HepG2 (cell line): ENCODE results near the gene TP53TG5. TPM values are rescaled to one million over a fixed set of nuclear protein-coding genes. Genes with fewer than 3 reads are reported as not detected.

Experiments used
- ESRRA ChIP-seq: sonication (generic); formaldehyde crosslinking; IDR thresholded peaks from 2 replicates; pipeline ENCODE4 v1.5.1; 2020; ENCODE audit warnings: mild to moderate bottlenecking, low read depth, missing genetic modification reagents
- HOXA3 ChIP-seq: sonication (generic); formaldehyde crosslinking; IDR thresholded peaks from 2 replicates; pipeline ENCODE4 v1.5.0; 2020; ENCODE audit warnings: missing genetic modification reagents
- KDM2A ChIP-seq: sonication (generic); formaldehyde crosslinking; IDR thresholded peaks from 2 replicates; pipeline ENCODE4 v1.4.0; 2020; ENCODE audit warnings: low read depth, missing genetic modification reagents, borderline replicate concordance
- MLLT10 ChIP-seq: sonication (generic); formaldehyde crosslinking; IDR thresholded peaks from 2 replicates; pipeline ENCODE4 v1.4.0; 2020; ENCODE audit warnings: missing genetic modification reagents
- POGK ChIP-seq: sonication (generic); formaldehyde crosslinking; conservative IDR thresholded peaks from 2 replicates; pipeline ENCODE4 v1.8.0; 2022; ENCODE audit warnings: mild to moderate bottlenecking, moderate library complexity, missing genetic modification reagents
- SCMH1 ChIP-seq: sonication (generic); formaldehyde crosslinking; IDR thresholded peaks from 2 replicates; pipeline ENCODE4 v1.9.0; 2021; ENCODE audit warnings: missing genetic modification reagents, mild to moderate bottlenecking, borderline replicate concordance
- SNAPC5 ChIP-seq: sonication (generic); formaldehyde crosslinking; IDR thresholded peaks from 2 replicates; pipeline ENCODE4 v1.8.1; 2023; ENCODE audit warnings: mild to moderate bottlenecking, missing genetic modification reagents, borderline replicate concordance
- ZC3H4 ChIP-seq: sonication (generic); formaldehyde crosslinking; IDR thresholded peaks from 2 replicates; pipeline ENCODE4 v1.4.0; 2020; ENCODE audit warnings: missing genetic modification reagents, borderline replicate concordance
- ZNF180 ChIP-seq: sonication (generic); formaldehyde crosslinking; IDR thresholded peaks from 2 replicates; pipeline ENCODE4 v1.4.0; 2020; ENCODE audit warnings: low read depth, missing genetic modification reagents, borderline replicate concordance
- ZNF230 ChIP-seq: sonication (generic); formaldehyde crosslinking; IDR thresholded peaks from 2 replicates; pipeline ENCODE4 v1.4.0; 2020; ENCODE audit warnings: mild to moderate bottlenecking, missing genetic modification reagents
- ZNF33B ChIP-seq: sonication (generic); formaldehyde crosslinking; IDR thresholded peaks from 2 replicates; pipeline ENCODE4 v1.5.1; 2020; ENCODE audit warnings: mild to moderate bottlenecking, missing genetic modification reagents
- ZNF407 ChIP-seq: sonication (generic); formaldehyde crosslinking; IDR thresholded peaks from one replicate; pipeline ENCODE4 v1.5.1; 2020; ENCODE audit warnings: mild to moderate bottlenecking, missing genetic modification reagents; ENCODE audit errors: not compliant biosample characterization
- ZNF501 ChIP-seq: sonication (generic); formaldehyde crosslinking; IDR thresholded peaks from 2 replicates; pipeline ENCODE4 v1.5.1; 2020; ENCODE audit warnings: mild to moderate bottlenecking, moderate library complexity, missing genetic modification reagents
- ZNF704 ChIP-seq: sonication (generic); formaldehyde crosslinking; IDR thresholded peaks from 2 replicates; pipeline ENCODE4 v1.8.1; 2023; ENCODE audit warnings: mild to moderate bottlenecking, inconsistent platforms, moderate library complexity, missing genetic modification reagents, borderline replicate concordance
- ZSCAN5A ChIP-seq: sonication (generic); formaldehyde crosslinking; IDR thresholded peaks from 2 replicates; pipeline ENCODE4 v1.8.0; 2022; ENCODE audit warnings: mild to moderate bottlenecking, missing genetic modification reagents, borderline replicate concordance
- polyA plus RNA-seq, 8 experiments: library from polyadenylated mRNA; depleted of rRNA in 3 of 8; stranded (reverse) in 7 of 8; unstranded in 1 of 8; fragments of >200 nt; fragmentation: Illumina TruSeq in 4 of 8; extraction: Trizol in 4 of 8; gene quantifications; 2 replicates each; pipeline versions ENCODE4 v1.2.1 to v1.2.3, GENCODE V29; 2011 to 2016; ENCODE audit warnings: low read depth in 4 of 8, missing spikeins in 1 of 8, mixed read lengths in 1 of 8; ENCODE audit not compliant: insufficient read depth in 1 of 8
- total RNA-seq, 5 experiments: library from RNA; depleted of rRNA; stranded (reverse); fragments of >200 nt; fragmentation: Illumina TruSeq; extraction: Trizol; gene quantifications; 2 replicates each; pipeline ENCODE4 v1.2.3, GENCODE V29; 2016; ENCODE audit warnings: low read depth in 1 of 5

Gene TP53TG5
- total and polyA plus RNA-seq, 2 of the 13 experiments (the other 11 are each of a cell fraction or from before 2014, with no cell fraction given): 0.11 TPM; not detected in 1

GRCh38 chr20:45362804-45363610, 15.1 kb downstream of the TP53TG5 start, which contains the start of gene SYS1 (continued):
- TF ChIP-seq SNAPC5 (CRISPR knock-in tag) (no peak), SCMH1 (no peak), ZNF501 (CRISPR knock-in tag) (peak; percentile 100), ZNF33B (peak; percentile 90), MLLT10 (CRISPR knock-in tag) (no peak), ZNF230 (CRISPR knock-in tag) (peak; percentile 99; the same call in 1 of the 2 replicates), KDM2A (CRISPR knock-in tag) (peak; percentile 98), ZNF180 (CRISPR knock-in tag) (0 out of 2 replicates have a peak, but pooled peaks have one; percentile 39), POGK (CRISPR knock-in tag) (peak; percentile 97), ESRRA (CRISPR knock-in tag) (peak; percentile 92), ZSCAN5A (CRISPR knock-in tag) (peak; percentile 68; the same call in 1 of the 2 replicates), ZC3H4 (no peak; the same call in 1 of the 2 replicates), ZNF704 (CRISPR knock-in tag) (peak; percentile 95), HOXA3 (peak; percentile 94), ZNF407 (peak; percentile 98)
